Measurements from ENCODE around the gene HEPACAM2.

The HEPACAM2 gene

DNA sequence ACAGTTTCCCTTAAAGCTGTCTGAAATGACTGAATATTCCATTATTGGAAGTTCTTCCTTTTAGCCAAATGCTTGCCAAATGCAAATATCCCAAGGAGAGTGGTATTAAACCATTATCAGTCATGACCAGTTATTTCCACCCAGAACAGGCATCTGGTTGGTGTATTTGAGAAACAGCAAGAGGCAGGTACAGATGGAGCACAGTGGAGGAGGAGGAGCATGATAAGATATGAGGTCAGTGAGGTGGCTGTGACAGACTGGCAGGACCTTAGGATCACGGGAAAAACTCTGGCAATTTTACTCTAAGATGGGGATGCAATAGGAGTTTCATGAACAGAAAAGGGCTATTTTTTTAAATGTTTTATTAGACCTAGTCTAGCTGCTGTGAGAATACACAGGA lies 6.4 kb downstream of the HEPACAM2 start:
- Mint-ChIP-seq H3K4me1 (no peaks in the 10 kb centered on the region), H3K27me3 (peaks cover 8% of the 10 kb centered on the region), H3K4me3 (no peak overlapping the region)

GRCh38 chr7:93218997-93219827 lies 7.1 kb downstream of the HEPACAM2 start:
- Mint-ChIP-seq H3K9me3 (no peaks in the 10 kb centered on the region), H3K27ac (no peak overlapping the region), H3K36me3 (no peaks in the 10 kb centered on the region), H3K4me1 (no peaks in the 10 kb centered on the region), H3K4me3 (no peak overlapping the region), H3K27me3 (peaks cover 8% of the 10 kb centered on the region)

More for the DNA sequence above, 6.4 kb downstream of the HEPACAM2 start:
- H3K27ac Mint-ChIP-seq = no peak overlapping the region
- H3K36me3 Mint-ChIP-seq = no peaks in the 10 kb centered on the region
- H3K9me3 Mint-ChIP-seq = no peaks in the 10 kb centered on the region

DNA sequence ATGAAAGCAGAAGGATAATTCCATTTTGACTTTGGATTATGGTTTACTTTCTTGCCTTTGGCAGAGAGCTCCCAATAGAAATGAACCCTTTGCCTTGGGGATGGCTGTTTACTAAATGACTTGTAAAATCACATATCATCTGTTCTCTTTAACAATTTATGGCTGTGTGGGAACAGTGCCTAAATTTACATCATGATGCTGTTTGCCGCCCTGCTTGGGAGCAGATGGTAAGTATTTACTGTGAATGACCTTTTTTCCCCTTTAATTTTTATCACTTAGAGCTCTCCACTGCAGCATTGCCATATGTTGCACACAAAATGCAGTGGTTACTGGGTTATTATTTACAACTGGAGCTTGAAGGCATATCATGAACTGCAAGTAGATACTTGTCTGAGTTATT lies 13.4 kb downstream of the HEPACAM2 start:
- Mint-ChIP-seq H3K9me3 (no peaks in the 10 kb centered on the region), H3K4me1 (no peaks in the 10 kb centered on the region), H3K4me3 (no peak overlapping the region), H3K27me3 (peaks cover 16% of the 10 kb centered on the region), H3K27ac (no peak overlapping the region), H3K36me3 (no peaks in the 10 kb centered on the region)

- Mint-ChIP-seq H3K4me1 (no peaks in the 10 kb centered on the region), H3K27me3 (peaks cover 14% of the 10 kb centered on the region), H3K36me3 (no peaks in the 10 kb centered on the region), H3K27ac (no peak overlapping the region), H3K9me3 (no peaks in the 10 kb centered on the region), H3K4me3 (no peak overlapping the region)
Measured at GRCh38 chr7:93211228-93211818, 14.9 kb downstream of the HEPACAM2 start.

- no peaks in the 10 kb centered on the region for H3K36me3 Mint-ChIP-seq
- H3K27ac Mint-ChIP-seq = no peak overlapping the region
- H3K4me3 Mint-ChIP-seq = no peak overlapping the region
Measured at GRCh38 chr7:93205046-93205445, 21.2 kb downstream of the HEPACAM2 start.

GRCh38 chr7:93203496-93203895 lies 22.8 kb downstream of the HEPACAM2 start:
- Mint-ChIP-seq H3K36me3 (no peaks in the 10 kb centered on the region), H3K27ac (no peak overlapping the region), H3K4me3 (no peak overlapping the region), H3K27me3 (peaks cover 13% of the 10 kb centered on the region), H3K9me3 (no peaks in the 10 kb centered on the region), H3K4me1 (no peaks in the 10 kb centered on the region)

More at GRCh38 chr7:93205046-93205445, 21.2 kb downstream of the HEPACAM2 start:
- Mint-ChIP-seq H3K27me3 (peaks cover 10% of the 10 kb centered on the region), H3K9me3 (no peaks in the 10 kb centered on the region), H3K4me1 (no peaks in the 10 kb centered on the region)

- no peaks in the 10 kb centered on the region for H3K9me3 Mint-ChIP-seq
- H3K27ac Mint-ChIP-seq = no peak overlapping the region
- H3K36me3 Mint-ChIP-seq = no peaks in the 10 kb centered on the region
- peaks cover 15% of the 10 kb centered on the region for H3K27me3 Mint-ChIP-seq
- H3K4me1 Mint-ChIP-seq = no peaks in the 10 kb centered on the region
- no peak overlapping the region for H3K4me3 Mint-ChIP-seq
Measured at GRCh38 chr7:93202594-93203250, 23.5 kb downstream of the HEPACAM2 start.

DNA sequence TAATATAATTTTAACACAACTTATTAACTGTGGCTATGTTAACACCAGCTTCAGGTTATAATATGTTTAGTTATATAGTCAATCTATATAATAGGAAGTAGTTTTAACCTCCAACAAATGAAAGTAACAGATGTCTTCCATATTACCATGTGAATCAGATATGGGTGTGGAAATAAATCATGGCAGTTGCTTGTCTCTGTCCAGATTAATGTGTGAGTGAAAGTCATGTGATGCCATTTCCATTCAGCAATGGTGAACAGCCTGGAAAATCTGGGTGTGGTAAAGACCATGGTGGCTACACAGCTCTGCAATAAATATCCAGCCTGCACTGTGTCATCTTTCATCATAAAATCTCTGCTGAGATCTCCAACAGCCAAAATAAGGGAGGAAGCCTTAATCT lies 27.8 kb downstream of the HEPACAM2 start:
- H3K27ac Mint-ChIP-seq = no peak overlapping the region
- H3K27me3 Mint-ChIP-seq = peaks cover 19% of the 10 kb centered on the region
- no peaks in the 10 kb centered on the region for H3K36me3 Mint-ChIP-seq
- H3K4me3 Mint-ChIP-seq = no peak overlapping the region
- H3K4me1 Mint-ChIP-seq = no peaks in the 10 kb centered on the region
- H3K9me3 Mint-ChIP-seq = no peaks in the 10 kb centered on the region

- Mint-ChIP-seq H3K4me3 (no peak overlapping the region), H3K9me3 (no peaks in the 10 kb centered on the region), H3K4me1 (no peaks in the 10 kb centered on the region), H3K27me3 (peaks cover 16% of the 10 kb centered on the region), H3K27ac (no peak overlapping the region), H3K36me3 (no peaks in the 10 kb centered on the region)
Measured at GRCh38 chr7:93196336-93196735, 29.9 kb downstream of the HEPACAM2 start.

GRCh38 chr7:93194386-93194785 lies 31.9 kb downstream of the HEPACAM2 start:
- Mint-ChIP-seq H3K27me3 (peaks cover 20% of the 10 kb centered on the region), H3K27ac (no peak overlapping the region)

GRCh38 chr7:93188870-93189634 lies 37.2 kb downstream of the HEPACAM2 start:
- Mint-ChIP-seq H3K27ac (no peak overlapping the region), H3K36me3 (no peaks in the 10 kb centered on the region), H3K4me3 (no peak overlapping the region), H3K27me3 (peaks cover 17% of the 10 kb centered on the region), H3K4me1 (no peaks in the 10 kb centered on the region), H3K9me3 (no peaks in the 10 kb centered on the region)

More at GRCh38 chr7:93194386-93194785, 31.9 kb downstream of the HEPACAM2 start:
- Mint-ChIP-seq H3K36me3 (no peaks in the 10 kb centered on the region), H3K4me3 (no peak overlapping the region), H3K4me1 (no peaks in the 10 kb centered on the region), H3K9me3 (no peaks in the 10 kb centered on the region)

DNA sequence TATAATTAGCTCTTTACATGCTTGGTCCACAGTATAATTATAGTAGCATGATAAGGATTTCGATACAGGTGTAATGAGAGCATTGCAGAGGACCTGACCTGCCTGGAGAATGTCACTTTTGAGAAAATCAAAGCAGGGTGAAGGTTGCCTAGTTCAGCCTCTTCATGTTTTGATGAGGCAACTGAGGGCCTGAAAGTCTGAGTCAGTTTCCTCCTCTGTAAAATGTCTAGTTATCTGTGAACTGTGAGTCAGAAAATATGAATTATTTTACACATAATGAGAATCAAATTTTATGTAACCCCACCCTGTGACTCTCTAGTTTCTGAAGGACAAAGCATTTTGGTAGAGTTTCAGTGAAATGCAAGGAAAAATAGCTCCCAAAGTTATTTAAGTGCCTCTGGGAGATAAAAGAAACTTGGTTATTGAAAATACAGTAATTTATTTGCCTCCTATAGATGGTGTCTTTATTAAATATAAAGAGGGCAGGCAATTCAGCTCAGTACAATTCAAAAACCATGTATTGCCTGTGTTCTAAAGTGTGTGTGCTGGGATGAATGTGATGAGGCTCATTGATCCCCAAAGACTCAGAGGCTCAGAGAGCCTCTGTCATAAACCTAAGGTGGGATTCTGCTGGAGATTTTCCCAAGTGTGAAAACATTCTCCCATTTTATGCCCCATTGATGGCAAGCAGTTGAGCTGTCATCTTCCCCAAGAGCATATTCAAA lies 40.8 kb downstream of the HEPACAM2 start:
- Mint-ChIP-seq H3K27ac (no peak overlapping the region), H3K36me3 (no peaks in the 10 kb centered on the region), H3K9me3 (no peaks in the 10 kb centered on the region), H3K4me3 (no peak overlapping the region), H3K4me1 (no peaks in the 10 kb centered on the region), H3K27me3 (peaks cover 18% of the 10 kb centered on the region)

DNA sequence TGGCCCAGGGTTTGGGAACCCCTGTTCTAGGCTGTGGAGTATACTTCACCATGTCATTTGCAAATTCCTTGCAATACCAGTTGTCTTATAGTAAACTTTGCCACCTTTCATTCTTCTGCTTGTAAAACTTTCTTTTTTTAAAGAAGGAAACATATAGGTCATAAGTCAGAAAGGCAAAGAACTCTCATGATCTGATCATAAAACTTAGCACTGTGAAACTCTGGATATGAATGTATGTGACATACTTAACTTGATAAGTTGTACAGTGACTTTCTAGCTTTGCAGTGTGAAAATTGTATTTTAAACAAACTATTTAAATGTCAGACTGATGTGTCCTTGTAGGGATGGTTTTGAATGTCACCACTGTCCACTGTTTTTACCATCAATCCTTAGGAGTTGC lies 47.1 kb downstream of the HEPACAM2 start:
- no peak overlapping the region for H3K4me3 Mint-ChIP-seq
- H3K4me1 Mint-ChIP-seq = no peaks in the 10 kb centered on the region
- H3K36me3 Mint-ChIP-seq = no peaks in the 10 kb centered on the region
- H3K27ac Mint-ChIP-seq = no peak overlapping the region
- H3K9me3 Mint-ChIP-seq = no peaks in the 10 kb centered on the region
- peaks cover 11% of the 10 kb centered on the region for H3K27me3 Mint-ChIP-seq

DNA sequence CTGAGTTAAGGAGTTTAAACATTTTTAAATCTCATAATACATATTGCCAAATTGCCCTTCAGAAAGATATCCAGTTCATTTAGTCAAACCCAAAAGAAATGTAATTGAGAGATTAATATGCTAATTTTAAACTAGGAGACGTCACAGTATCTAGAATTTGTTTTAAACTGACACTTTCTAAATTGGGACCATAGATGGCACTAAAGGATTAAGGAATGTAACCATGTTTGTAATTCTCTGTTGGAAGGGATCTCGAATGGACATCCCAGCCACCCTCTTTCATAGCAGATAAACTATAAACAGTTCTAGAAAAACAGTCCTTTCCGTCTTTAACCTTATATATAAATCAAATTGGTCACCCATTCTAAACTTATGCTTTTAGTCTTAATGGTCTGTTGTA lies 48.1 kb downstream of the HEPACAM2 start:
- Mint-ChIP-seq H3K9me3 (no peaks in the 10 kb centered on the region), H3K4me1 (no peaks in the 10 kb centered on the region), H3K27ac (no peak overlapping the region), H3K4me3 (no peak overlapping the region), H3K27me3 (peaks cover 10% of the 10 kb centered on the region), H3K36me3 (no peaks in the 10 kb centered on the region)

DNA sequence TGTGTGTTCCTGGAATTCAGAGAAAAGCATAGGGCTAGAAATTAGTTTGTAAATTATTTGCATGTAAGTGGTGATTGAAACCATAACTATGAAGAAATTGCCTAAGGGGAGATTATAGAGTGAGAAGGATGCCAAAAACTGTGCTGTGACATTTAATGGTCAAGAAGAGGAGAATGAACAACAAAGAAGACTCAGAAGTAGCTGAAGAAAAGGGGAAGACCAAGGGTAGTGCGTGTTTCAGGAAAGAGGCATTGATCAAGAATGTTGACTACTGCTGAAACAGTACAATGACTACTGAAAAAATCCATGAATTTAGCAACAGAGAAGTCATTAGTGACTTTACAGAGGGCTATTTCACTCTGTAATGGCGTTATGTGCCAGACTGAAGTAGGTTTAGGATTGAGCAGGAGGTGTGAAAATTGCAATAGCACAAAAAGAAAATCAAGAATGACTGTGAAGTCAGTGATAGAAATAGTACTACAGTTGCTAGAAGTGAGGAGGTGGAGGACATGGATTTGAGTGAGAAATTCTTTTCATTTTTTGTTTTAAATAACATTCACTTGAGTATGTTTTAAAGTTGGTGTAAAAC lies 49.2 kb downstream of the HEPACAM2 start:
- H3K27ac Mint-ChIP-seq = no peak overlapping the region
- H3K4me1 Mint-ChIP-seq = no peaks in the 10 kb centered on the region
- H3K9me3 Mint-ChIP-seq = peaks cover 5% of the 10 kb centered on the region
- no peaks in the 10 kb centered on the region for H3K36me3 Mint-ChIP-seq
- peaks cover 4% of the 10 kb centered on the region for H3K27me3 Mint-ChIP-seq
- no peak overlapping the region for H3K4me3 Mint-ChIP-seq

Data from activated naive CD4-positive, alpha-beta T cell treated with anti-CD3 and anti-CD28 coated beads, Interleukin-2, amount 50 U/mL, for 24 hours (primary cell).